Left lung (tissue), 10 donors: ENCODE measurements around the gene SEMA4B. TPM values are rescaled to one million over a fixed set of nuclear protein-coding genes. Genes with fewer than 3 reads are reported as not detected.
A peak's percentile ranks its signal among the peaks of the same experiment; 100 is the strongest.

Experiments
- ATAC-seq: fragments of 200-7000 bp; cut with Tn5 transposase; one replicate; pipeline ENCODE4 v1.9.1; 2020; ENCODE audit warnings: moderate library complexity
- DNase-seq, 4 donors: peaks; one replicate each; pipeline ENCODE4 v3.0.0-alpha.2; 2013 to 2020
- H3K27ac ChIP-seq, 2 donors: fragments of 200-600 bp; sonication (generic) in 1 of 2; one replicate each; pipeline versions ENCODE4 v1.5.0 to v1.8.0; 2020 to 2021
- H3K27me3 ChIP-seq, 2 donors: fragments of 200-600 bp; sonication (generic) in 1 of 2; one replicate each; pipeline versions ENCODE4 v1.5.0 to v1.8.0; 2020 to 2021
- H3K36me3 ChIP-seq, 2 donors: fragments of 200-600 bp; sonication (generic) in 1 of 2; one replicate each; pipeline versions ENCODE4 v1.5.0 to v1.8.0; 2020 to 2021
- H3K4me1 ChIP-seq, 2 donors: fragments of 200-600 bp; one replicate each; pipeline ENCODE4 v1.8.0; 2021
- H3K4me3 ChIP-seq, 2 donors: fragments of 200-600 bp; sonication (generic) in 1 of 2; one replicate each; pipeline versions ENCODE4 v1.5.0 to v1.8.0; 2020 to 2021; ENCODE audit warnings: mild to moderate bottlenecking in 1 of 2
- H3K9me3 ChIP-seq, 2 donors: fragments of 200-600 bp; sonication (generic) in 1 of 2; one replicate each; pipeline versions ENCODE4 v1.5.0 to v1.8.0; 2020 to 2021
- intact Hi-C, 2 donors: fragments of 100-400 bp; cut with DNase I; formaldehyde crosslinking; loops; one replicate each; pipeline versions ENCODE4 v1.11.2 to v1.14.2; 2022
- polyA plus RNA-seq, 6 donors: library from polyadenylated mRNA; unstranded; fragments of 120-200 nt; gene quantifications; one replicate each; pipeline ENCODE4 v1.2.1, GENCODE V29; 2013; ENCODE audit not compliant: insufficient read length in 6 of 6
- total RNA-seq, 2 donors: library from RNA; stranded (reverse); fragmentation: NEBNext Ultra II Directional; extraction: Animal tissue kit (Norgen Biotek cat#: 25700); gene quantifications; one replicate each; pipeline ENCODE4 v1.2.1, GENCODE V29; 2021
- TF ChIP-seq, protein P1 (sequence below), 2 donors: fragments of 200-600 bp; sonication (generic) in 1 of 2; IDR thresholded peaks; one replicate each; pipeline versions ENCODE4 v1.5.0 to v1.8.0; 2021; ENCODE audit warnings: antibody characterized with exemption in 2 of 2
- donor health status: DM: no; HTN: yes; CAD: no.
- donor health status: DM: no; HTN: no; CAD: no.

SEMA4B gene
- total and polyA plus RNA-seq, 8 donors, result 22.8 to 66.7 (median 26.6) TPM

DNA sequence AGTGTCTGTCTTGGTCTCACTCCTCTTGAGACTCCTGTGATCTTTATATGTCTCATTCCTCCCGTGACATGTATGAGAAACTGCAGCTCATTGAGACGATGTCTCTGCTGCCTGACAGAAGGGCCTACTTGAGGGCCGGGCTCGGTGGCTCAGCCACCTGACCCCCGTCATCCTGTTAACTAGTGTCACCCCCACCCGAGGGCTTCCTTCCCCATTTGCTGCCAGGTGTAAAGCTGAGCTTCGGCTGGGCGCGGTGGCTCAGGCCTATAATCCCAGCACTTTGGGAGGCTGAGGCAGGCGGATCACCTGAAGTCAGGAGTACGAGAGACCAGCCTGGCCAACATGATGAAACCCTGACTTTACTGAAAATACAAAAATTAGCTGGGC lies 12.7 kb downstream of the SEMA4B start:
- TF ChIP-seq, protein P1, sequence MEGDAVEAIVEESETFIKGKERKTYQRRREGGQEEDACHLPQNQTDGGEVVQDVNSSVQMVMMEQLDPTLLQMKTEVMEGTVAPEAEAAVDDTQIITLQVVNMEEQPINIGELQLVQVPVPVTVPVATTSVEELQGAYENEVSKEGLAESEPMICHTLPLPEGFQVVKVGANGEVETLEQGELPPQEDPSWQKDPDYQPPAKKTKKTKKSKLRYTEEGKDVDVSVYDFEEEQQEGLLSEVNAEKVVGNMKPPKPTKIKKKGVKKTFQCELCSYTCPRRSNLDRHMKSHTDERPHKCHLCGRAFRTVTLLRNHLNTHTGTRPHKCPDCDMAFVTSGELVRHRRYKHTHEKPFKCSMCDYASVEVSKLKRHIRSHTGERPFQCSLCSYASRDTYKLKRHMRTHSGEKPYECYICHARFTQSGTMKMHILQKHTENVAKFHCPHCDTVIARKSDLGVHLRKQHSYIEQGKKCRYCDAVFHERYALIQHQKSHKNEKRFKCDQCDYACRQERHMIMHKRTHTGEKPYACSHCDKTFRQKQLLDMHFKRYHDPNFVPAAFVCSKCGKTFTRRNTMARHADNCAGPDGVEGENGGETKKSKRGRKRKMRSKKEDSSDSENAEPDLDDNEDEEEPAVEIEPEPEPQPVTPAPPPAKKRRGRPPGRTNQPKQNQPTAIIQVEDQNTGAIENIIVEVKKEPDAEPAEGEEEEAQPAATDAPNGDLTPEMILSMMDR (IDR thresholded peaks at IDR 0.05), result no peak
- H3K9me3 ChIP-seq, result no peaks in the 10 kb centered on the region
- H3K27me3 ChIP-seq, result no peaks in the 10 kb centered on the region
- no peak for DNase-seq
- no peak overlapping the region for H3K4me3 ChIP-seq
- H3K36me3 ChIP-seq, result peaks cover 0 to 35% of the 10 kb centered on the region in 2 donors
- intact Hi-C loops, result no loop called here
- ATAC-seq, result peak; percentile 29
- H3K27ac ChIP-seq, result peak overlapping the region; percentile 44 to 53
- peaks cover 27 to 60% of the 10 kb centered on the region in 2 donors for H3K4me1 ChIP-seq

DNA sequence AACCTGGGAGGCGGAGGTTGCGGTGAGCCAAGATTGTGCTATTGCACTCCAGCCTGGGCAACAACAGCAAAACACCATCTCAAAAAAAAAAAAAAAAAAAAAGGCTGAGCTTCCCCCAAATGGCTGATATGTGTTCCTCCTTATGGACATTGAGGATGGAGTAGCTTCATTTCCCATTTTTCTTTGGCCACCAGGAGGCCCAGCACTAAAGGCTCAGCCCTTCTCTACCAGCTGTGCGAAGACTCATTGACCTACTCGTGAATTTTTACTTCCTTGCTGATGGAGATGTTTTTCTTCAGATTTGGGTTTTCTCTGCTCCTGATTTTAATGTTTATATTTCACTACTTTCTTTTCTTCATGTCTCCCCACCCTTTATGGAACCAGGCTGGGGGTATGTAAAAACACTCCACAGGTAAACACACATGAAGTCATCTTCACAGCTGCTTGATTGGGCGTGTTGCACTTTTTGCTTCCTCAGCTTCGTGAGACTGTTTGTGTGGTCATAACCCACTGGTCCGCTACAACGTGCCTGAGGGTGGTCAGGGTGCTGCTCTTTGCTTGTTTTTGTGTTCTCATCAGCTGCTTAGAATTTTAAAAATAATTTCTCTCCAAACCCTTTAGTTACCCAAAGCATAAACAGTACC lies 13.5 kb downstream of the SEMA4B start:
- Histone ChIP-seq H3K27ac (no peak overlapping the region), H3K36me3 (peaks cover 0 to 35% of the 10 kb centered on the region in 2 donors), H3K9me3 (no peaks in the 10 kb centered on the region), H3K27me3 (no peaks in the 10 kb centered on the region), H3K4me1 (peaks cover 27 to 51% of the 10 kb centered on the region in 2 donors), H3K4me3 (no peak overlapping the region)
- ATAC-seq, result no peak
- TF ChIP-seq, protein P1 (IDR thresholded peaks at IDR 0.05), result peak in 1 of 2 donors; percentile 27
- DNase-seq, result no peak
- intact Hi-C loops, result no loop called here

- peaks cover 0 to 58% of the 10 kb centered on the region in 2 donors for H3K36me3 ChIP-seq
- DNase-seq (no peak), ATAC-seq (no peak)
- no peaks in the 10 kb centered on the region for H3K27me3 ChIP-seq
- no peaks in the 10 kb centered on the region for H3K9me3 ChIP-seq
- intact Hi-C loops, result no loop called here
- H3K27ac ChIP-seq, result no peak overlapping the region
- TF ChIP-seq, protein P1 (IDR thresholded peaks at IDR 0.05), result no peak
- no peak overlapping the region for H3K4me3 ChIP-seq
- H3K4me1 ChIP-seq, result peaks cover 17 to 27% of the 10 kb centered on the region in 2 donors
Observed at GRCh38 chr15:90217671-90218394, 16.7 kb downstream of the SEMA4B start.

DNA sequence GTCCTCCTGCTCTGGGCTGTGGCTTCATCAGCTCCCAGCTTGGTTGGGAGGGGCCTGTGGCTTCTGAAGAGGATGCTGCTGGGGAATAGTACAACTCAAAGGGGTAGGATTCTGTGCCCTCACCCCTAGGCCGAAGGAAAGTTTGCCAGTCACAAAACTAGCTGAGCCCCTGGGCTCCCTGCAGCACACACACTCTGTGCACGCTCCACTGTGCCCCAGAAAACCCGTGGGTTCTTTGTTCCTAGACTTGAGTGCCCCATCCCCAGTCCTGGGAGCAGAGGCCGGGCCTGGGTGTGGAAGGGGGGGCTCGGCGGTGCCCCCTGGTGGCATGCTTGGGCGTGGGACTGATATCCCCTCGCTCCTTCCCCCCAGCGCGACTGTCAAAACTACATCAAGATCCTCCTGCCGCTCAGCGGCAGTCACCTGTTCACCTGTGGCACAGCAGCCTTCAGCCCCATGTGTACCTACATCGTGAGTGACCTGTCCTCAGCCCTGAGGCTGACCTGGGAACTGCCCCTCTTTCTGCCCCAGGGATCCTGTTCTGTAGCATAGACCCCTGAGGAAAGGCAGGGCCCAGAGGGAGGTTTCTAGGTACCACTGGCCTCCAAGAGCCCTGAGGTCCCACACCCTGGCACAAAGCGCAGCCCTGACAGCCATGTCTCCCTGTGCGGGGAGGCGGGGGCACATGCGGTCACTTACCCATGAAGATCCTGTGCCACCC lies 18.5 kb downstream of the SEMA4B start:
- no peak overlapping the region for H3K27ac ChIP-seq
- peak in 1 of 4 donors; percentile 28 for DNase-seq
- no peaks in the 10 kb centered on the region for H3K27me3 ChIP-seq
- H3K4me1 ChIP-seq, result peaks cover 7 to 9% of the 10 kb centered on the region in 2 donors
- H3K36me3 ChIP-seq, result peaks cover 0 to 75% of the 10 kb centered on the region in 2 donors
- no peak overlapping the region for H3K4me3 ChIP-seq
- peak; percentile 51 for ATAC-seq
- TF ChIP-seq, protein P1 (IDR thresholded peaks at IDR 0.05), result peak; percentile 56 to 63
- no peaks in the 10 kb centered on the region for H3K9me3 ChIP-seq
- intact Hi-C loops, result no loop called here
